K562 (cell line): ENCODE data around the gene TMCC2. TPM values are rescaled to one million over a fixed set of nuclear protein-coding genes. Genes with fewer than 3 reads are reported as not detected.

Experiments
- ATAC-seq: fragments of 200-7000 bp; cut with Tn5 transposase; 3 replicates; pipeline ENCODE4 v1.9.1; 2020; ENCODE audit warnings: moderate library complexity
- BruUV-seq: library from RNA; stranded (reverse); fragments of 400-500 nt; replicated peaks from 2 replicates; lab custom pipeline; 2021; lab: Mats Ljungman, UMichigan
- CTCF ChIA-PET: fragments of 300-600 bp; formaldehyde crosslinking; extraction: SDS; loops from one replicate; lab custom pipeline; 2021; ENCODE audit warnings: low intra/inter-chr PET ratio; lab: Yijun Ruan, JAX
- POLR2A ChIA-PET: fragments of 300-600, 350-650 bp; sonication (Branson Sonifier 250); formaldehyde crosslinking; extraction: SDS; loops from one replicate; lab custom pipeline; 2021; ENCODE audit warnings: antibody characterized with exemption, inconsistent platforms; lab: Yijun Ruan, JAX
- DNase-seq, 4 experiments: peaks; one replicate each; pipeline versions ENCODE4 v3.0.0 to v3.0.0-alpha.2; 2011 to 2018; ENCODE audit warnings: low spot score in 3 of 4, mixed read lengths in 3 of 4; ENCODE audit errors: extremely low read depth in 1 of 4
- FAIRE-seq: peaks from 2 replicates; lab custom pipeline; 2011; peaks lifted over from hg19 to GRCh38; lab: Jason Lieb, UNC
- H2AFZ ChIP-seq: 2 replicates; pipeline ENCODE4 v1.6.0; 2011; ENCODE audit warnings: low read depth, low read length, control low read depth, inconsistent platforms
- H3K27ac ChIP-seq: fragments of 200-600 bp; 3 replicates; pipeline ENCODE4 v1.8.0; 2011; ENCODE audit warnings: low read depth, mild to moderate bottlenecking, control low read depth, inconsistent platforms, low read length, moderate library complexity, mixed read lengths; ENCODE audit errors: extremely low read depth
- H3K27me3 ChIP-seq, 2 experiments: fragments of 300-600 bp in 1 of 2; 2 replicates in 1 of 2; 3 replicates in 1 of 2; pipeline versions ENCODE4 v1.6.0 to v1.8.0; 2011; ENCODE audit warnings: inconsistent platforms in 2 of 2, low read length in 2 of 2, mild to moderate bottlenecking in 1 of 2, mixed read lengths in 1 of 2, moderate library complexity in 1 of 2; ENCODE audit not compliant: control insufficient read depth in 2 of 2, insufficient read depth in 2 of 2
- H3K36me3 ChIP-seq: fragments of 300-600 bp; 3 replicates; pipeline ENCODE4 v1.8.0; 2011; ENCODE audit warnings: mild to moderate bottlenecking, low read length, inconsistent platforms; ENCODE audit not compliant: control insufficient read depth, insufficient read depth
- H3K4me1 ChIP-seq, 2 experiments: fragments of 200-600 bp in 1 of 2; replicated peaks in 1 of 2; 2 replicates in 1 of 2; 3 replicates in 1 of 2; pipeline versions ENCODE4 v1.5.1 to v1.8.0; 2011; ENCODE audit warnings: inconsistent platforms in 2 of 2, low read length in 2 of 2, mild to moderate bottlenecking in 1 of 2, mixed read lengths in 1 of 2, moderate library complexity in 1 of 2; ENCODE audit not compliant: control insufficient read depth in 2 of 2, insufficient read depth in 2 of 2
- H3K4me2 ChIP-seq: 2 replicates; pipeline ENCODE4 v1.6.1; 2011; ENCODE audit warnings: low read length, control low read depth, inconsistent platforms, mixed read lengths; ENCODE audit not compliant: insufficient read depth
- H3K4me3 ChIP-seq: fragments of 200-600 bp; sonication (generic), shearing (Covaris generic); 2 replicates; pipeline ENCODE4 v1.5.1; 2016; ENCODE audit warnings: control low read depth, inconsistent platforms
- H3K79me2 ChIP-seq: fragments of 200-600 bp; 3 replicates; pipeline ENCODE4 v1.8.0; 2011; ENCODE audit warnings: low read length, inconsistent platforms; ENCODE audit not compliant: control insufficient read depth, insufficient read depth
- H3K9ac ChIP-seq, 2 experiments: 2 replicates each; pipeline versions ENCODE4 v1.6.0 to v1.6.1; 2011; ENCODE audit warnings: low read depth in 2 of 2, low read length in 2 of 2, control low read depth in 1 of 2, inconsistent platforms in 1 of 2, mild to moderate bottlenecking in 1 of 2, mixed read lengths in 1 of 2; ENCODE audit not compliant: insufficient read depth in 1 of 2
- H3K9me1 ChIP-seq: one replicate; pipeline ENCODE4 v1.6.0; 2011; ENCODE audit warnings: inconsistent platforms, mild to moderate bottlenecking, low read length, moderate library complexity; ENCODE audit not compliant: control insufficient read depth, insufficient read depth
- H3K9me3 ChIP-seq: replicated peaks from 2 replicates; pipeline ENCODE4 v1.5.1; 2011; ENCODE audit warnings: low read depth, low read length, inconsistent platforms; ENCODE audit not compliant: control insufficient read depth, insufficient read depth
- H4K20me1 ChIP-seq: replicated peaks from 2 replicates; pipeline ENCODE4 v1.6.1; 2011; ENCODE audit warnings: low read length, inconsistent platforms, mixed read lengths; ENCODE audit not compliant: control insufficient read depth, insufficient read depth
- CBX3 ChIP-seq, 2 experiments: IDR thresholded peaks; 1 replicate in 1 of 2; 2 replicates in 1 of 2; pipeline ENCODE4 v1.6.1; 2012; ENCODE audit warnings: inconsistent platforms in 2 of 2, low read length in 2 of 2, borderline replicate concordance in 1 of 2, control low read depth in 1 of 2
- COPS2 ChIP-seq: fragments of 450-650 bp; conservative IDR thresholded peaks from 2 replicates; pipeline ENCODE4 v1.6.1; 2016; ENCODE audit warnings: mild to moderate bottlenecking, moderate library complexity
- DNMT1 ChIP-seq: fragments of 450-650 bp; IDR thresholded peaks from 2 replicates; pipeline ENCODE4 v1.6.1; 2016; ENCODE audit warnings: antibody characterized with exemption, mild to moderate bottlenecking
- EWSR1 ChIP-seq: fragments of 450-650 bp; IDR thresholded peaks from 2 replicates; pipeline ENCODE4 v1.6.1; 2018; ENCODE audit warnings: borderline replicate concordance, mild to moderate bottlenecking, low read depth, moderate library complexity; ENCODE audit not compliant: partially characterized antibody
- FOXA1 ChIP-seq: fragments of 450-650 bp; IDR thresholded peaks from 2 replicates; pipeline ENCODE4 v1.6.1; 2016; ENCODE audit warnings: mild to moderate bottlenecking, borderline replicate concordance
- IRF1 ChIP-seq: sonication (generic); formaldehyde crosslinking; IDR thresholded peaks from 2 replicates; pipeline ENCODE4 v1.8.0; 2022; ENCODE audit warnings: missing genetic modification reagents, mild to moderate bottlenecking, borderline replicate concordance
- LEF1 ChIP-seq: fragments of 450-650 bp; IDR thresholded peaks from 2 replicates; pipeline ENCODE4 v1.6.1; 2016; ENCODE audit warnings: mild to moderate bottlenecking
- NFE2 ChIP-seq: IDR thresholded peaks from 2 replicates; pipeline ENCODE4 v1.6.1; 2014; ENCODE audit warnings: antibody characterized with exemption, low read depth
- RBM25 ChIP-seq: fragments of 200-400 bp; formaldehyde crosslinking; IDR thresholded peaks from 2 replicates; pipeline ENCODE4 v1.6.1; 2018; ENCODE audit warnings: low read length, low read depth, moderate library complexity; ENCODE audit not compliant: severe bottlenecking
- SMARCA5 ChIP-seq: fragments of 450-650 bp; IDR thresholded peaks from 2 replicates; pipeline ENCODE4 v1.6.1; 2016
- SOX6 ChIP-seq: fragments of 450-650 bp; IDR thresholded peaks from 2 replicates; pipeline ENCODE4 v1.6.1; 2014; ENCODE audit warnings: mild to moderate bottlenecking
- TAF7 ChIP-seq: fragments of 450-650 bp; IDR thresholded peaks from 2 replicates; pipeline ENCODE4 v1.6.1; 2016; ENCODE audit warnings: missing genetic modification characterization, missing compliant biosample characterization
- ZNF696 ChIP-seq: fragments of 250-450 bp; sonication (Bioruptor Pico); conservative IDR thresholded peaks from 2 replicates; pipeline ENCODE4 v1.4.0; 2020; ENCODE audit warnings: mild to moderate bottlenecking, moderate library complexity
- in situ Hi-C: fragments of 300-500 bp; cut with MboI; formaldehyde crosslinking; loops from 4 replicates; pipeline ENCODE4 v1.15.0; 2018; ENCODE audit warnings: inconsistent platforms, mixed read lengths
- intact Hi-C: fragments of 100-400 bp; cut with micrococcal nuclease; formaldehyde crosslinking; loops from 2 replicates; pipeline ENCODE4 v1.14.2; 2022
- polyA plus RNA-seq, 8 experiments: library from polyadenylated mRNA; depleted of rRNA in 4 of 8; stranded (reverse) in 5 of 8; unstranded in 3 of 8; fragments of >200 nt; fragmentation: Nextera tagmentation in 2 of 8; fragmentation: Illumina TruSeq in 1 of 8; extraction: Ambion mirVana in 2 of 8; extraction: Trizol in 1 of 8; gene quantifications; 2 replicates each; pipeline versions ENCODE4 v1.2.1 to v1.2.3, GENCODE V29; 2011 to 2014; ENCODE audit warnings: inconsistent platforms in 1 of 8, missing spikeins in 1 of 8
- total RNA-seq, 7 experiments: library from RNA; depleted of rRNA in 6 of 7; stranded (reverse); fragments of >200 nt in 6 of 7; fragmentation: Illumina TruSeq in 2 of 7; extraction: Trizol in 2 of 7; gene quantifications; 2 replicates each; pipeline versions ENCODE4 v1.2.1 to v1.2.3, GENCODE V29; 2011 to 2021; ENCODE audit warnings: low replicate concordance in 1 of 7

The TMCC2 gene
- total and polyA plus RNA-seq, 9 of the 15 experiments (the other 6 are each of a cell fraction or from before 2014, with no cell fraction given): 0.06 to 1.8 (median 0.98) TPM

- no peaks in the 10 kb centered on the region for H3K9me1 ChIP-seq
- in situ Hi-C loops: no loop called here
- no peak overlapping the region for H3K4me2 ChIP-seq
- no peaks in the 10 kb centered on the region; the same call in 1 of the 2 replicates for H4K20me1 ChIP-seq
- no peaks in the 10 kb centered on the region for H3K36me3 ChIP-seq
- no peaks in the 10 kb centered on the region for H3K27me3 ChIP-seq
- no peak for DNase-seq
- H3K4me3 ChIP-seq: no peak overlapping the region
- TF ChIP-seq EWSR1 (no peak), SOX6 (no peak), ZNF696 (CRISPR knock-in tag) (no peak), CBX3 (IDR thresholded peaks at IDR 0.05; ENCODE audit: borderline replicate concordance in 1 of 2, low read length in 2 of 2) (no peak), LEF1 (no peak), SMARCA5 (no peak), RBM25 (no peak), FOXA1 (no peak), NFE2 (no peak), TAF7 (tag) (no peak), IRF1 (CRISPR knock-in tag) (no peak), DNMT1 (no peak), COPS2 (no peak)
- H3K4me1 ChIP-seq: peaks cover 5 to 23% of the 10 kb centered on the region in 2 experiments
- BruUV-seq: no TSS peak
- H3K9me3 ChIP-seq: no peaks in the 10 kb centered on the region
- CTCF ChIA-PET: no interaction called here
- intact Hi-C loops: no loop called here
- no peak overlapping the region for H2AFZ ChIP-seq
- POLR2A ChIA-PET: interaction anchor here (0.9 to 3.8 kb wide), 5 partner anchors 10 to 83 kb away, joined by 3 to 28 read pairs (median 6); partner anchors contain the start of gene RBBP5
- no peak for FAIRE-seq
- peaks cover 41% of the 10 kb centered on the region for H3K79me2 ChIP-seq
- peak; percentile 61 for ATAC-seq
- H3K9ac ChIP-seq: no peak overlapping the region
- H3K27ac ChIP-seq: no peak overlapping the region
These were observed 22.7 kb upstream of the TMCC2 start for GRCh38 chr1:205205055-205205454.
